SK-N-SH (cell line): Measurements from ENCODE around the gene TMEM144. TPM values are rescaled to one million over a fixed set of nuclear protein-coding genes. Genes with fewer than 3 reads are reported as not detected.

Experiments
- CTCF ChIA-PET: fragments of 300-600, 350-600 bp; formaldehyde crosslinking; extraction: SDS; loops from one replicate; lab custom pipeline; 2021; lab: Yijun Ruan, JAX
- POLR2A ChIA-PET: fragments of 350-600 bp; sonication (Branson Sonifier 250); formaldehyde crosslinking; extraction: SDS; loops from one replicate; lab custom pipeline; 2020; ENCODE audit warnings: antibody characterized with exemption, inconsistent platforms; lab: Yijun Ruan, JAX
- DNase-seq: peaks from one replicate; pipeline ENCODE4 v3.0.0; 2012
- H2AFZ ChIP-seq: fragments of 200-600 bp; sonication (generic); 2 replicates; pipeline ENCODE4 v1.8.1; 2016; ENCODE audit warnings: antibody characterized with exemption, mild to moderate bottlenecking, low read depth
- H3F3A ChIP-seq: fragments of 200-600 bp; sonication (generic); replicated peaks from 2 replicates; pipeline ENCODE3; 2016; ENCODE audit warnings: antibody characterized with exemption, mild to moderate bottlenecking; ENCODE audit not compliant: insufficient read depth
- H3K27ac ChIP-seq, 2 experiments: fragments of 200-500 bp in 1 of 2; fragments of 200-600 bp in 1 of 2; sonication (Bioruptor generic) in 1 of 2; sonication (generic), shearing (Covaris generic) in 1 of 2; 2 replicates each; pipeline versions ENCODE4 v1.5.1 to v1.6.1; 2014 to 2016; ENCODE audit warnings: low read depth in 2 of 2, inconsistent platforms in 1 of 2, low read length in 1 of 2, mild to moderate bottlenecking in 1 of 2, mixed read lengths in 1 of 2
- H3K27me3 ChIP-seq: fragments of 200-600 bp; sonication (generic), shearing (Covaris generic); 2 replicates; pipeline ENCODE4 v1.6.1; 2016; ENCODE audit warnings: mixed run types; ENCODE audit not compliant: insufficient read depth
- H3K36me3 ChIP-seq, 2 experiments: fragments of 200-500 bp in 1 of 2; fragments of 200-600 bp in 1 of 2; sonication (Bioruptor generic) in 1 of 2; sonication (generic) in 1 of 2; replicated peaks in 1 of 2; 2 replicates each; pipeline versions ENCODE3 to v1.5.1; 2014 to 2016; ENCODE audit warnings: low read length in 1 of 2, mild to moderate bottlenecking in 1 of 2; ENCODE audit not compliant: insufficient read depth in 2 of 2, control insufficient read depth in 1 of 2
- H3K4me1 ChIP-seq, 2 experiments: fragments of 200-500 bp in 1 of 2; fragments of 200-600 bp in 1 of 2; sonication (Bioruptor generic) in 1 of 2; sonication (generic), shearing (Covaris generic) in 1 of 2; 2 replicates each; pipeline versions ENCODE4 v1.5.1 to v1.6.1; 2014 to 2016; ENCODE audit warnings: low read depth in 1 of 2, low read length in 1 of 2, mixed run types in 1 of 2; ENCODE audit not compliant: insufficient read depth in 2 of 2, control insufficient read depth in 1 of 2
- H3K4me2 ChIP-seq: fragments of 200-600 bp; sonication (generic), shearing (Covaris generic); 2 replicates; pipeline ENCODE4 v1.6.1; 2017; ENCODE audit warnings: mixed run types
- H3K4me3 ChIP-seq, 2 experiments: fragments of 200-500 bp in 1 of 2; fragments of 200-600 bp in 1 of 2; sonication (Bioruptor generic) in 1 of 2; sonication (generic), shearing (Covaris generic) in 1 of 2; 2 replicates each; pipeline versions ENCODE4 v1.5.1 to v1.8.1; 2014 to 2016; ENCODE audit warnings: low read depth in 2 of 2, inconsistent platforms in 1 of 2, low read length in 1 of 2, mild to moderate bottlenecking in 1 of 2, mixed read lengths in 1 of 2, moderate library complexity in 1 of 2
- H3K79me2 ChIP-seq: fragments of 200-600 bp; sonication (generic); 2 replicates; pipeline ENCODE4 v1.8.1; 2017; ENCODE audit warnings: mild to moderate bottlenecking; ENCODE audit not compliant: insufficient read depth
- H3K9ac ChIP-seq: fragments of 200-600 bp; sonication (generic); 2 replicates; pipeline ENCODE4 v1.6.1; 2017; ENCODE audit warnings: mixed run types
- H3K9me2 ChIP-seq: fragments of 200-600 bp; sonication (generic); 2 replicates; pipeline ENCODE4 v1.6.1; 2017; ENCODE audit warnings: mixed run types
- H3K9me3 ChIP-seq: fragments of 200-600 bp; sonication (generic); 2 replicates; pipeline ENCODE4 v1.6.1; 2017; ENCODE audit warnings: mixed run types, mild to moderate bottlenecking, moderate library complexity
- H4K20me1 ChIP-seq: fragments of 200-600 bp; sonication (generic); 2 replicates; pipeline ENCODE4 v1.6.1; 2017; ENCODE audit warnings: mild to moderate bottlenecking, mixed run types; ENCODE audit not compliant: insufficient read depth
- CHD2 ChIP-seq: fragments of 150-350 bp; IDR thresholded peaks from 2 replicates; pipeline ENCODE4 v1.6.1; 2018; ENCODE audit warnings: low read length; ENCODE audit not compliant: partially characterized antibody
- CTCF ChIP-seq: fragments of 200-600 bp; sonication (generic); IDR thresholded peaks from 2 replicates; pipeline ENCODE4 v1.6.1; 2017; ENCODE audit warnings: antibody characterized with exemption, mild to moderate bottlenecking, moderate library complexity
- ELF1 ChIP-seq: IDR thresholded peaks from 2 replicates; pipeline ENCODE4 v1.4.0; 2012
- EP300 ChIP-seq, 2 experiments: IDR thresholded peaks; 2 replicates each; pipeline versions ENCODE4 v1.4.0 to v1.6.1; 2012; ENCODE audit warnings: borderline replicate concordance in 1 of 2, low read depth in 1 of 2, low read length in 1 of 2
- EZH2phosphoT487 ChIP-seq: fragments of 200-600 bp; sonication (generic); IDR thresholded peaks from 2 replicates; pipeline ENCODE4 v1.6.1; 2017; ENCODE audit warnings: low read depth, mixed run types, mild to moderate bottlenecking, antibody characterized with exemption, moderate library complexity, borderline replicate concordance
- GABPA ChIP-seq: IDR thresholded peaks from 2 replicates; pipeline ENCODE4 v1.4.0; 2012; ENCODE audit warnings: low read depth, mild to moderate bottlenecking
- GATA2 ChIP-seq: sonication (generic); formaldehyde crosslinking; IDR thresholded peaks from 2 replicates; pipeline ENCODE4 v1.5.0; 2020; ENCODE audit warnings: mild to moderate bottlenecking, missing genetic modification reagents
- MXI1 ChIP-seq: IDR thresholded peaks from 2 replicates; pipeline ENCODE4 v1.6.1; 2012; ENCODE audit warnings: mild to moderate bottlenecking, low read depth, low read length, improper control_type of control experiment
- NFIC ChIP-seq: IDR thresholded peaks from 2 replicates; pipeline ENCODE4 v1.4.0; 2012; ENCODE audit warnings: borderline replicate concordance
- NRF1 ChIP-seq: IDR thresholded peaks from 2 replicates; pipeline ENCODE4 v1.6.1; 2012; ENCODE audit warnings: low read depth, mild to moderate bottlenecking, low read length
- PBX3 ChIP-seq: IDR thresholded peaks from 2 replicates; pipeline ENCODE4; 2012
- POLR2AphosphoS5 ChIP-seq: IDR thresholded peaks from 2 replicates; pipeline ENCODE4 v1.6.1; 2012; ENCODE audit warnings: low read depth, low read length
- RAD21 ChIP-seq: IDR thresholded peaks from 2 replicates; pipeline ENCODE4 v1.6.1; 2012; ENCODE audit warnings: mild to moderate bottlenecking, low read length
- RCOR1 ChIP-seq: fragments of 150-350 bp; IDR thresholded peaks from 2 replicates; pipeline ENCODE4 v1.6.1; 2017; ENCODE audit warnings: antibody characterized with exemption, low read length
- SIN3A ChIP-seq: IDR thresholded peaks from 2 replicates; pipeline ENCODE4 v1.6.1; 2012; ENCODE audit warnings: low read depth, mild to moderate bottlenecking, low read length, moderate library complexity, borderline replicate concordance
- SMC3 ChIP-seq: IDR thresholded peaks from 2 replicates; pipeline ENCODE4 v1.6.1; 2012; ENCODE audit warnings: low read depth, low read length, improper control_type of control experiment
- TCF12 ChIP-seq: IDR thresholded peaks from 2 replicates; pipeline ENCODE4 v1.4.0; 2012
- TEAD4 ChIP-seq: IDR thresholded peaks from 2 replicates; pipeline ENCODE4 v1.4.0; 2012; ENCODE audit warnings: mild to moderate bottlenecking, borderline replicate concordance; ENCODE audit not compliant: insufficient read depth
- USF1 ChIP-seq: IDR thresholded peaks from 2 replicates; pipeline ENCODE4 v1.4.0; 2012; ENCODE audit warnings: low read depth, borderline replicate concordance
- ZBTB33 ChIP-seq: IDR thresholded peaks from 2 replicates; pipeline ENCODE4 v1.4.0; 2012; ENCODE audit warnings: low read depth, borderline replicate concordance
- WGBS: methylation state at CpG from one replicate; pipeline ENCODE4 v1.1.6; 2017; ENCODE audit warnings: low lambda C conversion rate; 5-methylcytosine and 5-hydroxymethylcytosine counted together
- polyA plus RNA-seq, 3 experiments: library from polyadenylated mRNA; depleted of rRNA; stranded (reverse); fragments of >200 nt; gene quantifications; 2 replicates each; pipeline ENCODE4 v1.2.3, GENCODE V29; 2012

TMEM144 gene
- polyA plus RNA-seq, 1 of the 3 experiments (the other 2 are of a cell fraction), result not detected

- Histone ChIP-seq H3K4me1 (no peaks in the 10 kb centered on the region), H3K27ac (no peak overlapping the region), H3K36me3 (no peaks in the 10 kb centered on the region), H3K4me3 (no peak overlapping the region), H3K9ac (no peak overlapping the region), H3K9me2 (no peaks in the 10 kb centered on the region), H3K4me2 (no peak overlapping the region), H3K27me3 (no peaks in the 10 kb centered on the region), H3F3A (no peaks in the 10 kb centered on the region), H4K20me1 (no peaks in the 10 kb centered on the region), H2AFZ (no peak overlapping the region), H3K79me2 (no peaks in the 10 kb centered on the region), H3K9me3 (no peaks in the 10 kb centered on the region)
- CTCF ChIA-PET, result interaction anchor here (0.9 kb wide), 1 partner anchor 11 kb away, joined by 3 read pairs; no protein-coding TSS in a partner anchor
- no peak for TF ChIP-seq EZH2phosphoT487
- no peak for TF ChIP-seq SMC3
- TF ChIP-seq POLR2AphosphoS5, result no peak
- no peak for TF ChIP-seq GABPA
- no peak for TF ChIP-seq NFIC
- no peak for TF ChIP-seq PBX3
- no peak for TF ChIP-seq TEAD4
- TF ChIP-seq ZBTB33, result no peak
- no peak for TF ChIP-seq CHD2
- no peak for TF ChIP-seq ELF1
- no peak for TF ChIP-seq SIN3A
- TF ChIP-seq TCF12, result no peak
- TF ChIP-seq NRF1, result no peak
- TF ChIP-seq CTCF, result no peak
- TF ChIP-seq RAD21, result no peak
- TF ChIP-seq MXI1, result no peak
- TF ChIP-seq EP300 (IDR thresholded peaks at IDR 0.05; ENCODE audit: borderline replicate concordance in 1 of 2, low read depth in 1 of 2, low read length in 1 of 2), result no peak
- TF ChIP-seq GATA2 (CRISPR knock-in tag), result no peak
- TF ChIP-seq USF1, result no peak
- TF ChIP-seq RCOR1, result no peak
- WGBS, result 82% methylated on average over 3 of the region's 3 CpGs
- DNase-seq, result no peak
- POLR2A ChIA-PET, result no interaction called here
Measured at GRCh38 chr4:158203929-158204328, 6.4 kb upstream of the TMEM144 start.
